B cell (primary cell): ENCODE data around the gene IL17REL. TPM values are rescaled to one million over a fixed set of nuclear protein-coding genes. Genes with fewer than 3 reads are reported as not detected.

ENCODE experiments used
- ATAC-seq: fragments of 200-7000 bp; cut with Tn5 transposase; one replicate; pipeline ENCODE4 v1.10.0; 2021; ENCODE audit warnings: low read depth, mild to moderate bottlenecking, moderate number of reproducible peaks, moderate library complexity
- CTCF ChIA-PET: fragments of 350-600 bp; sonication (Branson Sonifier 250); formaldehyde crosslinking; loops from one replicate; lab custom pipeline; 2021; ENCODE audit warnings: antibody characterized with exemption, inconsistent platforms; lab: Charles Lee
- POLR2A ChIA-PET: fragments of 350-600 bp; sonication (Branson Sonifier 250); formaldehyde crosslinking; loops from one replicate; lab custom pipeline; 2021; ENCODE audit warnings: antibody characterized with exemption; lab: Charles Lee
- DNase-seq: peaks from one replicate; pipeline ENCODE4 v3.0.0; 2013
- H2AFZ ChIP-seq: 2 replicates; pipeline ENCODE4 v1.6.1; 2012; ENCODE audit warnings: mild to moderate bottlenecking, low read depth, low read length; ENCODE audit not compliant: insufficient read depth, poor library complexity, severe bottlenecking
- H3K27ac ChIP-seq, 2 donors: 1 replicate in 1 of 2; 2 replicates in 1 of 2; pipeline ENCODE4 v1.5.1; 2012 to 2013; ENCODE audit warnings: low read length in 2 of 2, mild to moderate bottlenecking in 2 of 2, moderate library complexity in 1 of 2
- H3K27me3 ChIP-seq, 4 experiments: fragments of 200-600 bp in 1 of 4; sonication (generic) in 1 of 4; replicated peaks in 1 of 4; 1 replicate in 2 of 4; 2 replicates in 2 of 4; pipeline versions ENCODE4 v1.6.1 to v1.7.0; 2013 to 2016; ENCODE audit warnings: low read length in 3 of 4, mild to moderate bottlenecking in 2 of 4, mixed read lengths in 1 of 4, moderate library complexity in 1 of 4; ENCODE audit not compliant: insufficient read depth in 4 of 4, control insufficient read depth in 3 of 4; ENCODE audit errors: control extremely low read depth in 1 of 4
- H3K36me3 ChIP-seq, 2 experiments: replicated peaks in 1 of 2; 1 replicate in 1 of 2; 2 replicates in 1 of 2; pipeline versions ENCODE4 v1.6.1 to v1.7.1; 2013; ENCODE audit warnings: low read length in 1 of 2; ENCODE audit not compliant: insufficient read depth in 2 of 2, control insufficient read depth in 1 of 2; ENCODE audit errors: control extremely low read depth in 1 of 2, extremely low read depth in 1 of 2
- H3K4me1 ChIP-seq, 2 donors: fragments of 200-600 bp in 1 of 2; sonication (generic) in 1 of 2; 1 replicate in 1 of 2; 2 replicates in 1 of 2; pipeline versions ENCODE4 v1.5.1 to v1.6.1; 2013 to 2017; ENCODE audit warnings: low read length in 2 of 2; ENCODE audit not compliant: control insufficient read depth in 2 of 2, insufficient read depth in 2 of 2
- H3K4me2 ChIP-seq: replicated peaks from 2 replicates; pipeline ENCODE3; 2012; ENCODE audit warnings: mild to moderate bottlenecking, low read depth, low read length; ENCODE audit not compliant: poor library complexity, severe bottlenecking
- H3K4me3 ChIP-seq, 5 experiments: fragments of 200-600 bp in 1 of 5; sonication (generic) in 1 of 5; 1 replicate in 3 of 5; 2 replicates in 2 of 5; pipeline versions ENCODE4 v1.5.1 to v1.7.0; 2011 to 2016; ENCODE audit warnings: low read length in 4 of 5, mild to moderate bottlenecking in 4 of 5, low read depth in 2 of 5, control low read depth in 1 of 5, moderate library complexity in 1 of 5; ENCODE audit not compliant: insufficient read depth in 1 of 5; ENCODE audit errors: control extremely low read depth in 1 of 5, extremely low read depth in 1 of 5
- H3K79me2 ChIP-seq: fragments of 200-600 bp; sonication (generic); one replicate; pipeline ENCODE4 v1.6.0; 2016; ENCODE audit warnings: low read length; ENCODE audit not compliant: control insufficient read depth, insufficient read depth
- H3K9ac ChIP-seq: fragments of 200-600 bp; sonication (generic); 2 replicates; pipeline ENCODE4 v1.6.1; 2017; ENCODE audit warnings: mild to moderate bottlenecking, low read length, moderate library complexity
- H3K9me3 ChIP-seq, 3 donors: one replicate each; pipeline versions ENCODE4 v1.6.1 to v1.7.1; 2013; ENCODE audit warnings: low read length in 2 of 3; ENCODE audit not compliant: control insufficient read depth in 2 of 3, insufficient read depth in 1 of 3; ENCODE audit errors: control extremely low read depth in 1 of 3
- H4K20me1 ChIP-seq: 2 replicates; pipeline ENCODE4 v1.6.0; 2012; ENCODE audit warnings: mild to moderate bottlenecking, low read length; ENCODE audit not compliant: insufficient read depth, control insufficient read depth, poor library complexity, severe bottlenecking
- H3K27ac Mint-ChIP-seq: one replicate; pipeline ENCODE4 v1.8.0; 2021; ENCODE audit warnings: mixed read lengths
- H3K27me3 Mint-ChIP-seq: one replicate; pipeline ENCODE4 v1.8.0; 2021; ENCODE audit warnings: mixed read lengths
- H3K4me1 Mint-ChIP-seq: one replicate; pipeline ENCODE4 v1.8.0; 2021; ENCODE audit warnings: mixed read lengths
- H3K4me3 Mint-ChIP-seq: one replicate; pipeline ENCODE4 v1.8.0; 2021; ENCODE audit warnings: mixed read lengths
- H3K9me3 Mint-ChIP-seq: one replicate; pipeline ENCODE4 v1.8.0; 2022; ENCODE audit warnings: mixed read lengths; ENCODE audit not compliant: insufficient read depth
- CTCF ChIP-seq: fragments of 200-600 bp; IDR thresholded peaks from one replicate; pipeline ENCODE4 v1.8.0; 2022; ENCODE audit warnings: antibody characterized with exemption, mild to moderate bottlenecking
- EZH2 ChIP-seq: IDR thresholded peaks from 2 replicates; pipeline ENCODE4 v1.6.1; 2012; ENCODE audit warnings: borderline replicate concordance, low read depth, mild to moderate bottlenecking, moderate library complexity, low read length; ENCODE audit not compliant: insufficient read depth, poor library complexity, severe bottlenecking
- WGBS: methylation state at CpG from one replicate; pipeline ENCODE4 v1.1.5; 2013; ENCODE audit warnings: missing lambda C conversion rate; ENCODE audit not compliant: insufficient coverage; 5-methylcytosine and 5-hydroxymethylcytosine counted together
- intact Hi-C: fragments of 100-400 bp; cut with micrococcal nuclease; formaldehyde crosslinking; loops from one replicate; pipeline ENCODE4 v1.10.0; 2022
- polyA plus RNA-seq: library from polyadenylated mRNA; depleted of rRNA; stranded (reverse); fragments of >200 nt; gene quantifications from 2 replicates; pipeline ENCODE4 v1.2.3, GENCODE V29; 2012
- total RNA-seq, 2 donors: library from RNA; stranded (reverse); fragments of 120-200 nt in 1 of 2; gene quantifications; 1 replicate in 1 of 2; 2 replicates in 1 of 2; pipeline versions ENCODE4 v1.2.3 to v1.2.4, GENCODE V29; 2013 to 2022

Gene IL17REL
- total and polyA plus RNA-seq, 2 donors (not counting 1 experiment from before 2014, with no cell fraction given) = 0.09 to 0.10 TPM

DNA sequence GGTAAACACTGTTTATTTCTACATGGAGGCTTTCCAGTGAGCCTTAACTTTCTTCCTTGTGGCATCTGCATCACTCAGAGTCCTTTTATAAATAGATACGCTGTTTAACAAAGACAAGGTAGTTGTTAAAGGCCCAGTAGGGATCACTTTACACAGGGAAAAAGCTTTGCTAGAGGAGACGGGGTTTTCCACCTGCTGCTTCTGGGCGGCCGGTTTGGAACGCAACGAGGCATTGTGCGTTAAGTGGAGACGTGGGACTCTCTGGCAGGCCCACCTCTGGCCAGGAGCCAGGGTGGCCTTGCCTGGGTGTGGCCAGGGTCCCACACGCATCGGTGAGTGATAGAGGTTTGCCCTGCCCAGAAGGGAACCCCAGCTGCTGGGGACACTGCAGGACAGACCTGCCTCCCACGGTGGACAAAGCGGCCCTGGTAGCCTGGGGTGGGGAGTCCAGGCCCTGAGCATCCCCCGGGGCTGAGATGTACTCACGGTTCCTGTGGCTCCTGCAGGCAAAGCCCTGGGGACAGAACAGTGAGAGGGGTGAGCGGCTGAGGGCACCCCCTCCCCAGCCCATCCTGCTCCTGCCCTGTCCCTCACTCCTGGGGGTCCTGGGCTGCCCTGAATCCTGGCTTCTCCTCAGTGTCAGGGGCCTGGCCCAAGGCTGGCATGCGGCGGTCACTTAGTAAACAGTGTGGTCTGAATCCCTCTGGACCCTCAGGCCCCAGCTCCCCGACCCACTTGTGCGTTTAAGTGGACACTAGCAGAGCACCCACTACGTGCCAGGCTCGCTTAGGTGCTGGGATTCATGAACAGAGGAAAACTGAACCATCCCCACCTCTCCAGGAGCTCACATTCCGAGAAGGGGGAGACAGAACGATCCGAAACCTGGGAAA lies 4.2 kb downstream of the IL17REL start:
- 88% methylated on average over 22 of the region's 24 CpGs for WGBS
- TF ChIP-seq CTCF (no peak), EZH2 (no peak)
- no peaks in the 10 kb centered on the region for H4K20me1 ChIP-seq
- POLR2A ChIA-PET = interaction anchor here (0.6 kb wide), 1 partner anchor 23 kb away, joined by 3 read pairs; no protein-coding TSS in a partner anchor
- Mint-ChIP-seq H3K4me3 (peak overlapping the region; percentile 37), H3K9me3 (no peaks in the 10 kb centered on the region), H3K4me1 (peaks cover 24% of the 10 kb centered on the region), H3K27ac (peak overlapping the region; percentile 37), H3K27me3 (peaks cover 5% of the 10 kb centered on the region)
- DNase-seq (no peak), ATAC-seq (no peak)
- H3K4me2 ChIP-seq = no peak overlapping the region
- H3K36me3 ChIP-seq = no peaks in the 10 kb centered on the region
- H3K27ac ChIP-seq = no peak overlapping the region
- no peaks in the 10 kb centered on the region for H3K79me2 ChIP-seq
- peaks cover 0 to 9% (median 4%) of the 10 kb centered on the region in 4 experiments for H3K27me3 ChIP-seq
- H3K4me1 ChIP-seq = peaks cover 22 to 24% of the 10 kb centered on the region in 2 donors
- H3K9ac ChIP-seq = no peak overlapping the region
- intact Hi-C loops = no loop called here
- H2AFZ ChIP-seq = no peak overlapping the region
- CTCF ChIA-PET = interaction anchor here (1.2 kb wide), 1 partner anchor 22 kb away, joined by 4 read pairs; no protein-coding TSS in a partner anchor
- no peak overlapping the region for H3K4me3 ChIP-seq
- H3K9me3 ChIP-seq = no peaks in the 10 kb centered on the region

GRCh38 chr22:50007057-50007511 lies 5.5 kb downstream of the IL17REL start:
- peaks cover 20% of the 10 kb centered on the region for H3K4me1 Mint-ChIP-seq
- no peak overlapping the region for H3K9ac ChIP-seq
- DNase-seq = no peak
- peaks cover 0 to 9% (median 2%) of the 10 kb centered on the region in 4 experiments for H3K27me3 ChIP-seq
- no peak overlapping the region for H3K4me3 Mint-ChIP-seq
- H3K79me2 ChIP-seq = no peaks in the 10 kb centered on the region
- TF ChIP-seq EZH2 (no peak), CTCF (no peak)
- no peaks in the 10 kb centered on the region for H4K20me1 ChIP-seq
- no peak overlapping the region for H3K4me2 ChIP-seq
- peaks cover 8% of the 10 kb centered on the region for H3K27me3 Mint-ChIP-seq
- intact Hi-C loops = no loop called here
- H3K27ac Mint-ChIP-seq = no peak overlapping the region
- WGBS = no CpG with 5 or more reads among the region's 3 CpGs
- ChIA-PET POLR2A (no interaction called here), CTCF (interaction anchor here (0.7 to 1.2 kb wide), 4 partner anchors 11 to 234 kb away, joined by 3 to 4 read pairs (median 4); no protein-coding TSS in a partner anchor)
- H3K4me1 ChIP-seq = peaks cover 18 to 19% of the 10 kb centered on the region in 2 donors
- H3K9me3 Mint-ChIP-seq = no peaks in the 10 kb centered on the region
- no peak overlapping the region for H2AFZ ChIP-seq
- H3K36me3 ChIP-seq = no peaks in the 10 kb centered on the region
- ATAC-seq = no peak
- H3K4me3 ChIP-seq = no peak overlapping the region
- no peaks in the 10 kb centered on the region for H3K9me3 ChIP-seq
- no peak overlapping the region for H3K27ac ChIP-seq
